Astrocyte of the hippocampus (primary cell): Measurements from ENCODE around the gene UNC5B.
A peak's percentile ranks its signal among the peaks of the same experiment; 100 is the strongest.

Experiments used
- DNase-seq: peaks from one replicate; pipeline ENCODE4 v3.0.0; 2011; ENCODE audit warnings: low read depth, low spot score

UNC5B gene

DNA sequence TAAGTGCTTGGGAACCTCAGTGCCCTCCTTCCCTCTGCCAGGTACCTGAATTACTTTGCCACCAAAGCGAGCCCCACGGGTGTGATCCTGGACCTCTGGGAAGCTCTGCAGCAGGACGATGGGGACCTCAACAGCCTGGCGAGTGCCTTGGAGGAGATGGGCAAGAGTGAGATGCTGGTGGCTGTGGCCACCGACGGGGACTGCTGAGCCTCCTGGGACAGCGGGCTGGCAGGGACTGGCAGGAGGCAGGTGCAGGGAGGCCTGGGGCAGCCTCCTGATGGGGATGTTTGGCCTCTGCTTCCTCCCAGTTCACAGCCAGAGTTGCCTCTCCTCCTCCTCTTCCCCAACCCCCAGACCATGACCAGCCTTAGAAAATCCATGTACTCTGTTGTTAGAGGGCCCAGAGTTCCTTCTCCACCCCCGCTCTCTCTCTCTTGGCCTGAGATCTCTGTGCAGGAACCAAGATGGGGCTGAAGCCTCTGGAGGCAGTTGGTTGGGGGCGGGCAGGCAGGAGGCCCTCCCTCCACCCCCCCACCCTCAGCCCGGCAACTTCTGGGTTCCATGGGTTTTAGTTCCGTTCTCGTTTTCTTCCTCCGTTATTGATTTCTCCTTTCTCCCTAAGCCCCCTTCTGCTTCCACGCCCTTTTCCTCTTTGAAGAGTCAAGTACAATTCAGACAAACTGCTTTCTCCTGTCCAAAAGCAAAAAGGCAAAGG, 86.9 kb downstream of the UNC5B start:
- DNase-seq: no peak

DNA sequence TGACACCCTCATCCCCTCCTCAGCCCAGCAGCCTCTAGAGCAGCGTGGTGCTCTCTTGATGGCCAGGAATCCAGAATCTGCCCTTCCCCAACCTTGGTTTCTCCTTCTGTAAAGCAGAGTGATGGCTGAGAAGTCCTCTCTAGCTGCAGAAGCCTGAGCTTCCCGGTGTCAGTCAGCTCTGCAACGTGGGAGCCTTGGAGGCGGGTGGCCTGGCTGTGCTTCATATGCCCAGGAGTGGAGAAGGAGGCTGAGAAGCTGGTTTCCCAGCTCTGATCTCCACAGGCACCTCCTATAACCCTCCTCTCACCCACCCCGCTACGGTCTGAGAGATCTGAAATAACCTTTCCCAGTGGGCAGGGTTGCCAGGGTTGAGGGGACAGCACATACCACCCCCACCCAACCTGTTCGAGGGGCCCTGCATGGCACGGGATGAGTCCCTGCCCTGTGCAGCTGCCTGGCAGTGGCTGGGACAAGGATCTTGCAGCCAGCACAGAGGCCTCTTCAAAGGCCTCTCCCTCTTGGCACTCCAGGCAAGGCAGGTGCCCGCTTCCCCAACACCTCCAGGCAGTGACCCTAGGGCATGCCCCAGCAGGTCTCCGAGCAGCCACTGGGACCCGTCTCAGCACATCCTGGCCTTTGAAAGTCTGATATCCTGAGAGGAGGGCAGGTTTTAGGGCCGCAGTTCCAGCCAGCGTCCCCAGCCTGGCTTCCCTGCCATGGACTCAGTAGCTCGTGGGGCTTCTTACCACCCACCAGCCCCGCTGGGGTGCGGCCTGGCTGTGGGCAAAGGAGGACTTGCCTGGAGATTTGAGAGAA, 88.4 kb downstream of the UNC5B start:
- DNase-seq: no peak

DNA sequence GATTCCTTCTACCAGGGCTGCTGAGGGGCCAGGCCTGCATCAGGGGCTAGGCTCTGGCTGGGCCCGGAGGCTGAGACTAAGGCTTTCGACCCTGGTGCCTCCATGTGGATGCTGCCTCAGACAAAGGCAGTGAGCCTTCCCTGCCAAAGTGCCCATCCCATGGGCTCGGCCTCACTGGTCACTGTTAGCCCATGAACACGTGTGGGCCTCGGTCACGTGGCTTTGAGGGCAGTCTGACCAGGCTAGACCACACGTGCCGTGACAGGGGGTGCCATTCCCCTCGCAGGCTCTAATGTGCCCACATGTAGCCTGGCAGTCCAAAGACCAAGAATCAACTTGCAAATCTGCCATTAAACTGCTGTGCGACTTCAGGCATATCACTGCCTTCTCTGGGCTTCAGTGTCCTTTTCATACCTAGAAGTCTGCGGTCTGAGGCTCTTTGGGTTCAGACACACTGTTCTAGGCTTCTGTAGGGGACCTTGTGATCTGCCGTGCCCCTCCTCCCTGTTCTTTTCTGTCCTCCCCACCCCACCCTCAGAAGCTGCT, 89.1 kb downstream of the UNC5B start:
- no peak for DNase-seq

DNA sequence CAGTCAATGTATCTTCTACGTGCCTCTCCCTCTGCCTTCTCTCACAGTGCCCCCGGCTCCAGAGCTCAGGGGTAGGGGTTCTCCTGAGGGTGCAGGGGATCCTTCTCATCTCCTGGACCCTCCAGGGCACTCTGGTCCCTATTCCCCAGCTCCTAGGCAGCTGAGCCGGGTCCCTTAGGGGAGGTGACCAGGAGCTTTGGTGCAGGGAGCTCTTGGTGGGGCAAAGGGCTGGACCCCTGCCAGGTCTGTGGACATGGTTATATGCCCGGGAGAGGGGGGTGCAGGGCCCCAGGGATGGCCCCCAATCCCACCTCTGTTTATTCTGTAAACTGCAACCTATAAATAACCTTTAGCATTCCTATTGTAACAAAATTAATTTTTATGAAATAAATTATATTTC, 90.1 kb downstream of the UNC5B start:
- DNase-seq: no peak

DNA sequence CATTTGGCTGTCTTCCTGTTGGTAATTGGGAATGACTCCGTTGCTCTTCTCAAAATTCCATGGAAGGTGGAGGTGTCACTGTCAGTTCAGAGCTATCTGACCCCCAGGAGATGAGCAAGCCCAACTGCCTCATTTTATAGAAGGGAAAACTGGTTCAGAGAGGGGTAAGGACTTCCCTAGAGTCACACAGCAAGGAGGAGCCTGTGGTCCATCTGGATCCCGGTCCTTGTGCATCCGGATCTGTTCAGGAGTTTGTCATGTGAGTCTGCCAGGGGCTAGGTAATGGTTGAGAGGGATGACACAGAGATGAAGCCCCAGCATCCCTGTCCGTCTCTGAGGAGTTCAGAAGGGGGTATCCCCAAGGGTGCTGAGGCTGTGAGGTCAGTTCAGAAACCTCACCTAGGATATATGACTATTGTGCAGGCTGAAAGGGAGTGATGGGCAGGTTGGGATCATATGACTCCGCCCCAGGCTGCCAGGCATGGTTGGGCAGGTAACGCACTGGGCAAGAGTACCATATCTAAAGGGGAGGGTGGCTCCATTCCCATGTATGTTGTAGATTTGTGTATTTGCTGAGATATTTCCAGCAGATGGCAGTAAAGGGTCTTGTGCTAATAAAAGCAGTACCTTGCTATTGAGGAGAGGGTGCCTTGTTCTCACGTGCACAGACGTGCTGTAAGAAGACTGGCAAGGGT, 90.7 kb downstream of the UNC5B start:
- peak; percentile 65 for DNase-seq

DNA sequence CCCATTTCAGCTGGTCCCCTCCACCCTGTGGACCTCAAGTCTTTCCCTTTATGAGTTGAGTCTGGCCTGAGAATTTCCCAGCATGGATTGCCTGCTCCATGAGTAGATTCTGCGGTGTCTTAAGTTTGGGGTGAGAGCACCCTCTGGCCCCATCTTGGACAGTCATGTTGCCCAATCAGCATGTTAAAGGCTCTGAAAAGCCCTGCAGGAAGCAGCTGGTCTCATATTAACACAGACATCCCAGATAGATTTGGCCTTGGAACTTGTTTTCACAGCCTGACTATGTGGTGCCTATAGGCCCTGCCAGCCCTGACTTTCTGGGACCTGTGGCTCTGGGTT, 91.2 kb downstream of the UNC5B start:
- no peak for DNase-seq

DNA sequence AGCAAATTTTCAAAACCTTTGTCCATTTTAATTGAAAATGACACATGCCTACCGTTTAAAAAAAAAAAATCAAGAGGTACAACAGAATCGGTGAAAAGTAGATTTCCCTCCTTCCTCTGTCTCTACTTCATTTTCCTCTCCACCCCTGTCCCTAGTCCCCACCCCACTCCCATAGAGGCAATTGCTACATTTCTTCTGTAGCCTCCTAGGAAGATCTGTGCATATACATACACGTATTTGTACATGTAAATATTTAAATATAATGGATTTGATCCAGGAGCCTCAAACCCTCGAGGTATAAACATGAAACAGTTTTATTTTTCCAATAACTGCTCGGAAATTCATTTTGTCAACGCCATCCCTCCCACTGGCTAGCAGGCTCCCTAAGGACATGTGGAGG, 92.5 kb downstream of the UNC5B start:
- DNase-seq: no peak

DNA sequence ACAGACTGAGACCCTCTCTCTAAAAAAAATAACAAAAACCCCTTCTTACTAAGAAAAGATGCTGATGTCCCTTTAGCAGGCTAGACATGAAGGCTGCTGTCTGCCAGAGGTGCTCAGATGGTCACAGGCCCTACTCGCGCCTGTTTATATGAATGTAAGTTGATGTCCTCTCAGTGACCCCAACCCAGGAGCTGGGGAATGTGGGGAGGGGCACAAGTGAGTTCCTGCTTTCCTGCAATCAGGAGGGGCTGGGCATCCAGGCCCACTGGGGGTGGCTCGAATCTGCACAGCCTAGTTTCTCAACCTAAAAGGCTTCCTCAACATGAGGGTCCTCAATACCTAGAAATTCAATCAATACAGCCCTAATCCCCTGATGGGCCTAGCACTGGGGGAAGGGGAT, 94.6 kb downstream of the UNC5B start:
- no peak for DNase-seq

DNA sequence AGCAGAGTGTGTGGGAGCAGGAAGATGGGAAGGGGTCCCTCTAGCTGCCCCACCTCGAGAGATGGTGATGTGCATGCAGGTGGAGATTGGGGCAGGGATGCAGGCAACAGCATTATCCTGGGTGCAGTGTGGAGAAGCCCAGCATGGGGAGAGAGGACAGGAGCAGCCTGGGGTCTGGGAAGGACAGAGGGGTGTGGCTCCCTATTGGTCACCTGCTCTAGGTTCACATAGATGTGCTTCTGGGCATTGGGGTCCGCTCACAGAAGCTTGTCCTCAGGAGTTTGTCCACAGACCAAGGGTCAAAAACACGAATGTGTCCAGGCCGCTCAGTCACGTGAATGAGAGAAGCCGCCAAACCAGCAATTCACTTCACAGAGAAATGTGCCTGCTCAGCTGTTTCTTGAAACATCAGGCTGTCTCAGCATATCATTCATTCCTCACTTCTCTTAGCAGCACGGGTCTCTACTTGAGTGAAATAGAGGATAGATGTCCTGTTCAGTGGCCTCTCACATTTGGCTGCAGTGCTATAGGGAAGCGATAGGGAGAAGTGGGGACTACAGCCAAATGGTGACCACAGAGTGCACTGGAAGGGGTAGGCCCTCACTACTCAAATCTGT, 95.2 kb downstream of the UNC5B start:
- no peak for DNase-seq

DNA sequence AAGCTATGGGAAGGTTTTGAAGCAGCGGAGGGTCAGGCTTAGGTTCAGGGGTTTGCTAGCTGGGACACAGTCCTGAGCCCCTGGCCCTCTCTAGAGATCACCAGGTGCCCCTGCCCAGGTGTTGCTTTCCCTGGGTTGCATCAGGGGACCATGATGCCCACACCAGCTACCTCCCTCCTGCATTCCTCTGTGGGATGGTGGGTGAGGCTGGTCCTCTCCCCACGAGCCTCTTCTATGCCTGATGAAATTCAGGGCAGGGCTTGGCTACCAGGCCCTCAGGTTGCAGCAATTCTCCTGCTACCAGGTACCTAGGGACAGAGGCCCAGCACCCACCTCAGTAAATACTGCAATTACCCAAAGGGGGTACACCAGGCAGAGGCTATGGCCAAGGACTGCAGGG, 95.9 kb downstream of the UNC5B start:
- no peak for DNase-seq

DNA sequence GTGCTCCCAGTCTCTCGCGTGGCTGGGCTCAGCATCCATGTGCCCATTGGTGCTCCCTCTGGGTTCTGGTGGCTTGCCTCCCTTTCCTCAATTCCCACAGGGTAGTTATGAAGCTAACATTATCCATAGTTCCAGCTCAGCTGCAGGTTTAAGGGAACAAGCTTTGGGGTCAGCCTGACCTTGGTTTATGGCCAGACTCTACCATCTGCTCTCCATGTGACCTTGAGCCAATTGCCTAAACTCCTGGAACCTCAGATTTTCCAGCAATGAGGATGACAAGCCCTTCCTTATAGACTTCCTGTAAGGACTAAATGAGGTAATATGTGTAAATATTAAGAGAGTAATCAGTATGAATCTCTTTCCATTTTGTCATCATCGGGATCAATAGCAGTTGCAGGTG, 96.6 kb downstream of the UNC5B start:
- no peak for DNase-seq

DNA sequence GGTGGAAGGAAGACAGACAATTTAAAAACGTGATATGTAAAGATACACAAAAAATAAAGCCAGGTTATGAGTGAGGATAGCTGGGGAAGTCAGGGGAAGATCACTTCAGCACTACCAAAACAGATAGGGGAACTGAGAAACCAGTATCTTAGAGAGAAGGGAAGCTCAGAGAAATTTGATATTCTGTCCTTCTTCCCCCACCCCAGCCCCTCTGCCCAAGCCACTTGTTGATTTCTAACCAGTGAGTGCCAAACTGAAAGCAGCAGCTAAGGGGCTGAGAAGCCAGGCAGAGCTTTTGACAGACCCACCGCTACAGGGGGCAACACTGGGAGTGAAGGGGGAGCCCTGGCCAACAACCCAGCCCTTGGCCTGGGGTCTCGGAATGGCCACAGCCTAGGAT, 97.5 kb downstream of the UNC5B start:
- no peak for DNase-seq

DNA sequence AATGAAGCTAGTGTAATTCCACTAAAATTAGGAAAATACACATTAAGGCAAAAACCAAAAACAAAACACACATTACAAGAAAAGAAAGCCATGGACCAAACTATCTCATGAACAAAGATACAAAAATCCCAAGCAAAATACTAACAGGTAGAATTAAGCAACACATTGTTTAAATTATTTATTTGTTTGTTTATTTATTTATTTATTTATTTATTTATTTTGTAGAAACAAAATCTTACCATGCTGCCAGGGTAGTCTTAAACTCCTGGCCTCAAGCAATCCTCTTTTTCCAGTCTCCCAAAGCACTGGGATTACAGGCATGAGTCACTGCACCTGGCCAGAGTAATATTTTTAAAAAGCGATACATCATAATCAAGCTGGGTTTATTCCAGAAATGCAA, 99.8 kb downstream of the UNC5B start:
- DNase-seq: no peak

DNA sequence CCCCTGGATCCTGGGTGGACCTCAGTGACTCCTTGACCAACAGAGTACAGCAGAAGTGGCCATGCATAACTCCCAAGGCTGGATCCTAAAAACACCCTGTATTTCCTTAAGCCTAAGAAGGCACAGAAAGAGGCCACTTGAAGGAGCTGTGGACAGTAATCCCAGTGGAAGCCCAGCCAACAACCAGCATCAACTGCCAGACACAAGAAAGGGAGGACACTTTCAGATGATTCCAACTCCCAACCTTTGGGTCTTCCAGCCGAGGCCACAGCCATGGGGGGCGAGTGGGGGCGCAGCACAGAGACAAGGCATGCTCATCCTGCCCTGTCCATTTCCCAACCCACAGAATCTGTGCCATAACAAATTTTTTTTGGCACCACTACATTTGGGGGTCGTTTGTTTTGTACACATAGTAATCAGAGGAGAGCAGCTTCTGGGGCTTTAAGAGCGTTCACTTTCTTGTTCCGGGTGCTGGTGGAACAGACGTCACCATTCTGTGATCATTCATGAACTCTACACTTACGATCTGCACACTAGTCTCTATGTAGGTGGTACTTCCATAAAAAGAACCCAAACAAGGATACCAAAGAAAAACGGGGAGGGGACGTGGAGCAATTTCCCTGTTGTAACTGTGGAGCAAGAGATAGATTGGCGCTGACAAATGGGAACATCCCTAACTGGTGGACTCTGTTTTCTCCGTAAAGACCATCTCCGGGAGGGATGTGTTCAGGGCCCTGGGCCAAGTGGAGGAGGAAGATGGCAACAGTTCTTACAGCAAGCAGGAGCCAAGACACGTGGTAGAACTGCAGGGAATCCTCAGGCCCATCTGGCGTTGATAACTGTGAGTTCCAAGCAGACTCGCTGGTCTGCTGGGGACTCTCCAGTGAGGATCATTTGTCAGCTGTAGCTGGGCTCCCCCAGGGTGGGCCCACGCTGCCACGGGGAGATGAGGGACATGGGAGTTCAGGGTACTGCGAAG, 100.7 kb downstream of the UNC5B start:
- no peak for DNase-seq

DNA sequence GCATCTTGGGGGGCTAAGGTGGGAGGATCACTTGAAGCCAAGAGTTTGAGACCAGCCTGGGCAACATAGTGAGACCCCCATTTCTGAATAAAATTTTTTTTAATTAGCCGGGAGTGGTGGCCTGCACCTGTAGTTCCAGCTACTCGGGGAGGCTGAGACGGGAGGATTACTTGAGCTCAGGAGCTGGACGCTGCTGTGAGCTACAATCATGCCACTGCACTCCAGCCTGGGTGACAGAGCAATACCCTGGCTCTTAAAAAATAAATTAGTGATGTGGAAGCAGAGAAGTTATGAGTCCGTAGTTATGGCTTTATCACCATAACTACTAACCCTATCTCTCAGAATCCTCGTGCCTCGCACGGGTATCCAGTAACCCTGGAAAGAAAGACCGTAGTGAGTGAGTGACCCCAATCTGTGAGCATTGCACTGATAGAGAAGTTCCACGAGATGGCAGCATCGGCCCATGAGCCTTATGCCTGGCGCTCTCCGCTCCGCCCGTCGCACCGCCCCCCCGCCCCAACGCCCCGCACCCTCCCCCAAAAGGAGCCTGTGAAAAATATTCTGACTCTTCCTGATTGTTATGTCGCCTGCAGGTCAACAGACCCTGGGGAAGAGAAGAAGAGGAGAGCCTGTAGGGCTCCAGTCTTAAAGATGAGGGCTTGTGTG, 101.8 kb downstream of the UNC5B start:
- peak; percentile 46 for DNase-seq

DNA sequence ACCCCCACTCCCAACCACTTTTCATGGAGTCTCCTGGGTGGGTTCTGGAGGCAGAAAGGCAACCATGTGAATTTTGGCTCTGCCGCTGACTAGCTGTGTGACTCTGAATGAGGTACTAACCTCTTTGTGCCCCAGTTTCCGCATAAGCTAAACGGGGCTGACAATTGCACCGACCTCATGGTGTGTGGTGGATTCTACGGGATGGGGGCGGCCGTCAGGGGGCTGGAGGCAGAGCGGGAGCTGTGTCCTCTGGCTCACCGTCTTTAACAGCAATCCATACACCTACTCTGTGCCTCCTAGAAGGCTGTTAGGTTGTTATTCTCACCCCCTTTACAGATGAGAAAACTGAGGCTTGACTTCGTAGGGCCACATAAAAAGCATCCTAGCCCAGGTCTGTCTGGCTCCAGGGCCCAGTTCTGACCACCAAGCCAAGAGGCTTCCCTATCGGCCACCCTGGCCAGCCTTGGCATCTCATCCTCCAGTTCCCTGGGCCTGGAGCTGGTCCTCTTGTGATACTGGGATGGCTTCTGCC, 102.4 kb downstream of the UNC5B start:
- DNase-seq: no peak

DNA sequence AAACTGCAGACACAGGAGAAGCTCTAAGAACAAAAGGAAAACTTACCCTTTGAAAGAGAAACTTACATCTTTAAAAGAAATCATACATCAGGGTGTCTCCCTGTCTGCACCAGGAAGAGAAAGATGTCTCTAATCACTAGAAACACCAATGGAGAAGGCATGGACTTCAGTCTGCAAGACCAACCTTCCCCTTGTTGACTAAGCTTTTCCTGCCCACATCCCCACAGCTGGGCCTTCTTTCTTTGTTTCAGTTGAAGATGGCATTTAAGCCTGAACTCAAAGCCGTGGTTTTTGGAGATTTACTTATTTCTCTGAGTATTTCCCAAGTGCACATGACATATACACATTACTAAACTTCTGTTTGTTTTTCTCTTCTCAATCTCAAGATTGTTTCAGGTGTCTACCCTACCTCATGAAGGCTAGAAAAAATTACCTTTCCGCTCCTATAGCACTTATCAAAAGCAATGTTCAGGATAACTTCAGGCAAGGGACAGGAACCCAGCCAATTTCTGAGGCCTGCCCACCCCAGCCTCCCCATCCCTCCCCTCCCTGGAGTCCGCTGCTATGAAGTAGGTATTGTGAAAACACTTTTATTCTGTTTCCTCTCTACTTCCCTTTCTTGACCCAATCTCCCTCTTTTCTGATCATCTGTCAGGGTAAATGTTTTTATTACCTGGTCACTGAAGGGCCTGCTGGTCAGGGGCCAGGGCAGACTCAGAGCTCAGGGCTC, 103.9 kb downstream of the UNC5B start:
- DNase-seq: no peak

DNA sequence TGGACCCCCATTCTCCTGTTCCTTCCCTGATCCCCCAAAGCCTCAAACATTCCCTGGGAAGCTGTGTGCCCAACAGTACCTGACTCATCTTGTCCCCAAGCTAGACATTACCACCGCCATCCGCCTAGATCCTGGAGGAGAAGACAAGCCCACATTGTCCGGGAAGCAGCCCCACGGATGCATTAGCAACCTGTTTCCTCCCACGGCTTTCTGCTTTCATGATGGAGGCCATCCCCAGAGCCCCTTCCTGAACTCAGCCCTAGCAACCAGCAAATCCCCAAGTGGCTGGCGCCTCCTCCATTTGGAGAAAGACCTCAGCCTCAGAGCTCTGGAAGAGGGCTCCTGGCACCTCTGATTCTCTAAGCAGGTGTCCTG, 104.4 kb downstream of the UNC5B start:
- no peak for DNase-seq

DNA sequence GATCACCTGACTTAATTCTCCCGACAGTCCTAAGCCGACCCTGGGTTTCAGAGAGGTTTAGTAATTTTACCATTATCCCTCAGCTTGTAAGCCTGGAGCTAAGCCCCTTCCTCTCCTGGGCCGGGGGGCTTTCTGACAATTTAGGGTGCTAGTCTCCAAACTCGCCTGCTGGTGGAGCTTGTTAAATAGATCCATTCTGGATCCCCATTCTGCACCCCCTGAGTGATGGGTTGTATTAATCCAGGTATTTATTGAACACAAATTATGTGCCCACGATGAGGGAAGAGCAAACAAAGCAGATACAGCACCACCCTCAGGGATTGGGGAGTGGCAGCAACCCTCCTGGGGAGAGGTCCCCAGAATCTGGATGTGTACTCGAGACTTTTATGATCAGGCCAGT, 105.4 kb downstream of the UNC5B start:
- DNase-seq: no peak
